ENCODE data around the gene SPOCK1. TPM values are rescaled to one million over a fixed set of nuclear protein-coding genes. Genes with fewer than 3 reads are reported as not detected.

SPOCK1 gene
- total and polyA plus RNA-seq, 9 of the 15 experiments (the other 6 are each of a cell fraction or from before 2014, with no cell fraction given) = 0.01 to 0.35 (median 0.04) TPM; not detected in 6

- TF ChIP-seq LEF1 (IDR thresholded peaks at IDR 0.05) = no peak
- TF ChIP-seq GTF2A2 (tag; IDR thresholded peaks at IDR 0.05) = no peak
- no peak for TF ChIP-seq CUX1 (CRISPR knock-in tag; IDR thresholded peaks at IDR 0.05)
- TF ChIP-seq RCOR1 (IDR thresholded peaks at IDR 0.05; ENCODE audit: borderline replicate concordance in 1 of 2, low read depth in 2 of 2, low read length in 2 of 2) = no peak
- no peak for TF ChIP-seq CREBBP (IDR thresholded peaks at IDR 0.05; ENCODE audit: low read depth, low read length)
- TF ChIP-seq USF2 (CRISPR knock-in tag; IDR thresholded peaks at IDR 0.05) = no peak
- TF ChIP-seq SP1 (CRISPR knock-in tag; IDR thresholded peaks at IDR 0.05) = no peak
- no peak for TF ChIP-seq NBN (IDR thresholded peaks at IDR 0.05; ENCODE audit: low read depth)
- no peak for TF ChIP-seq MAFG (tag; conservative IDR thresholded peaks at IDR 0.05)
- TF ChIP-seq PTBP1 (IDR thresholded peaks at IDR 0.05; ENCODE audit: low read depth, low read length) = no peak
Measured at GRCh38 chr5:137228816-137229215, 270.3 kb downstream of the SPOCK1 start (continued).
